ENCODE data around the gene GALNT9.
"Not testable (repeated sequence)": the region's sequence is repeated elsewhere in the genome, so short reads cannot be mapped to it uniquely, and the experiment has no call there.

GALNT9 gene

DNA sequence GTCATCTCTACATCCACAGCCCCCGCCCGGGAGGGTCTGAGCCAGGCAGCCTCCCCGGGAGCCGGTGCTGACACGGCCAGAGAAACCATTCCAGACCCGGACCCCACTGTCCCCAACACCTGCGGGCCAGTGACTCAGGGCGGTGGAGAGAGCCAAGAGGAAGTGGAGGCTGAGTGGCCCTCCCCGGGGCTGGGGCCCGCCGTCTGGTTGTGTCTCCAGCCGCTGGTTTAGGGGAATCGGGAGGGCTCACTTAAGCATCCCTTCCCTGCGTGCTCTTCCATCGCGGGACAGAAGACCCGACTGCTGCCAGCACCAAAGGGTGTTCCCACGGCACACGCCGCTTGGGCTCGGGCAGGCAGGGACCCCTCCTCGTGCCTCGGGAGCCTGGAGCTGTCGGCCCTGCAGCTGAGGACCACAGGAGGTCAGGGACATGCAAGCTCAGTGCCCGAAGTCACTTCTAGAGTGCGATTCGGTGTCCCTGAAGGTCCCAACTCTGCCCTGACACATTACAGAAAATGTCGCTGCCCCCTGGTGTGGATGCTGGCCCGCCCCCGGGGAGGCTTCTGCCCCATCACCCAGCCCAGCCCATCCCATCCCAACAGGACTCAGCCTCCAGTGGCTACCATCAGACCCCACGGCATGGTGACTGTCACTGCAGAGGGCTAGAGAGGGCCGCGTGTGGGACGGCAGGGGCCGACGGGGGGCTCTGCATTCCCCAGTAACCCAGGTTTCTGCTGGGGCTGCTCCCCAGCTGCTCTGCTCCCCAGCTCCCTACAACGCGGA is 50.8 kb downstream of the GALNT9 start:
- DNase-seq (ENCODE audit: low read depth): no peak

DNA sequence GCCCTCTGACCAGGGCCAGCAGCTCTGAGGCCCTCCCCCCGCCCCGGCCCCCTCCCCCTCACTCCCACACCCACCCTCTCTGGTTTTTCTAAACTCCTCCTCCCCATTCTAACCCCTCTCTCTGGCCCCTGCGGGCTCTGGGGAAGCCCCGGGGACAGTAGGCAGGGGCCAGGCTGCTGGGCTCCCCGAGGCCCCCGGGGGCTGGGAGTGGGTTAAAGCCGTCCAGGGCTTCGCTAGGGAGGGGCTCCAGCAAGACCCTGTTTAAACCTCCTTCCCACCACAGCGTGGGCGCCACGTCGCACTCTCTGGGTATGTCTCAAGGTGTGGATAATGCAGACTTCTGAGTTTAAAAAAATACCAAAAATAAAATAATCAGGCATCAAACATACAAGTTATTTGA is 51.4 kb downstream of the GALNT9 start:
- no peak for DNase-seq (ENCODE audit: low read depth)

DNA sequence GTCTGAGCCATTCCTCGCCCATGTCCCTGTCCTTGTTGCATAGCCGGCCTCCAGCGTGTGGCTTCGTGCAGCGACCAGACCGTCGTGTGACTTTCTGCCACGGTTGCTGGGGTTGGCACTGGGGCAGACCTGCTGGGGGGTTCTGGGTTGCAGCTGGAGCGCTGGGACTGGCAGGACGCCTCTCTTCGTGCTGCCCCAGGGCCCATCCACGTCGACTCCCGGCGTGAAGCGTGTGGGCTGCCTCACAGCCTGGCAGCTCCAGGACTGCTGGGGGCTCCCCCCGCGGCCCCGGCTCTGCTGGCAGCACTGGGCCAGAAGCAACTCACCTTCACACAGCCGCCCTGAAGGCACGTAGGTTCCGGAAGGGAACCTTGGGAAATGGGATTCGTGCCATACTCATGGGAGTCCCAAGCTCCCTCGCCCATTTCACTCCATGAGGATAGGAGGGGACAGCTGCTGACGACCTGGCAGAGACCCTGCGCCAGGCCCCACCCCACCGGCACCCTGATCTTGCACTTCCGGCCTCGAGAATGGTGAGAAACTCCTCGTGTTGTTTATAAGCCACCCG is 51.9 kb downstream of the GALNT9 start:
- DNase-seq (ENCODE audit: low read depth): no peak

- DNase-seq (ENCODE audit: low read depth): no peak
These were observed 52.5 kb downstream of the GALNT9 start for GRCh38 chr12:132276827-132277373.

DNA sequence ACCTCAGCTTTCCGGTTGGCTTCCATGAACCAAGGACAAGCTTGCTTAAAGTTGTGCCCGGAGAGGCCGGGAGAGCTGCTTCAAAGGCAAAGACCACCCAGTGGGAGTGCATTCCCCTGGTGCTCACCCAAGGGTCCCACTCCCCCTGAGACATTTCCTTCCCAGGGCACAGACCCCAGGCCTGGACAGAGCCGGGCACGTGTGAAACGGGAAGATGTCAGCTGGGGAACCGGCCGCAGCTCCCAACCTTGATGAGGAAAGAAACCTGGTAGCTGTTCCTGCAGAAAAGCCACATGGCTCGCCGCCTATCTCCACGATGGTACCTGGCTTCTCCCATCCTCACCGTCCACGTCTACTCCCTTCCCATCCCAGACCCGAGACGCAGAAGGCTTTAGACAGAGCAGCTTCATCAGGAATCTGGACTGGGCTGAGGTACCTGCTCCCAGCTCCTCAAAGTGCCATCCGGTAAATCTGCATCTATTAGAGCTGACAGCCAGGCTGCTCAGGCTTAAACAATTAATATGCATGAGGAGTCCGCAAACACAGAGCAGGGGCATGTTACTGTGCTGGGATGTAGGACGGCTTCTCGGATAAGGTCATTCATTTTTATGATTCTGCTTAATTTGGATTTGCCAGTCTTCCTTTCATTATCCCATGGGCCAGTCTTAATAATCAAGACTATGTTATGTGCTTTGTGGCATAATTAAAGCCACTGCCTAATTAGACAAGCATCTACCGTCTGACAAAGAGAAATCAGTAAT is 53.1 kb downstream of the GALNT9 start:
- DNase-seq (ENCODE audit: low read depth): no peak

DNA sequence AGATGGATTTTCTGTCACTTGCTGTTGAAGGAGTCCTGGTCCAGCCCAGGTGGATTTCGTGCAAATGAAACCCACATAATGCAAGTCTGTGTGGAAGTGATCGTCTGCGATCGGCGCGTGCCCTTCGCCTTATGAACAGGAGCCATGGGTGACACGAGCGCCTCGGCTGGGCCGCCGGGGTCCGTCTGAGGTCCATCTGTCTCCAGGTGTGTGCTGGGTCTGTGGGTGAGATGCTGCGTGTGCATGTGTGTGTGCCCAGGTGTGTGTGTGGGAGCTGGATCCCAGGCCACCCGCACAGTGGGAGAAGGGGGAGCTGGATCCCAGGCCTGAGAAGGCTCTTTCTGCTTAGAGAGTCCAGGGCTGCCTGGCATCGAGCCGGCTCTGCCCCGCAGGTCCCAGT is 53.8 kb downstream of the GALNT9 start:
- no peak for DNase-seq (ENCODE audit: low read depth)

DNA sequence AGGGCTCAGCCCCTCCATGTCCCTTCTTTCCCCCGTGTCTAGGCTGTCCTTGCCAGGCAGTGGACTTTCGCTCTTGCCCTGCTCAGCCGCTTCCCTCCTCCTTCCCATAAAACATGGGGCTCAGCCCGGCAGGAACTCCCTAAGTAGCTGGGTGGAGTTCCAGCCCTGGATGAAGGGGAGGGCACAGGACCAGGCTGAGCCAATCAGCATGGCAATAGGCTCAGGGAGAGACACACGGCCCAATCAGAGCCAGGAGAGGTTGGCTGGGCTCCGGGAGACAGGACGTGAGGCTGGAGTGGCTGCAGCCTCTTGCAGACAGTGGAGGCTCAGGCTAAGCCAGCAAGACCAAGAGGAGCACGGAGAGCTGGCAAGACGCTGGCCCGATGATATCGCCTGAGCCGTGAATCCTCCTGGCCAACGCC is 54.3 kb downstream of the GALNT9 start:
- peak; percentile 15 for DNase-seq (ENCODE audit: low read depth)

- DNase-seq (ENCODE audit: low read depth): no peak
These were observed 55.4 kb downstream of the GALNT9 start for GRCh38 chr12:132273992-132274334.

- DNase-seq (ENCODE audit: low read depth): no peak
These were observed 56.7 kb downstream of the GALNT9 start for GRCh38 chr12:132272711-132273110.

DNA sequence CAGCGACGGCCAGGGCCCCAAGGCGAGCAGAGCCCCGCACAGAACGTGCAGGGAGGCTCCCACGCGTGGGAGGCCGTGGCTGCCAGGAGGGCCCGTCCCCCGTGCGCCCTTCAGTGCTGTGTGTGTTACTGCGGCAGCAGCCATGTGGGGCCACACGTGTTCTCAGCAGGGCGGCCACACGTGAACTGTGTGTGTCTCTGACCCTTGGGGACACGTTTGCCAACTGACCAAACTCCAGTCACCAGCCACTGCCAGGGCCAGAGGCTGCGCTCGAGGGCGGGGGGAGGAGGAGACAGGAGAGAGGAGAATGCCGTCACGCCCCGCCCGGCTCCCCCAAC is 57.7 kb downstream of the GALNT9 start:
- no peak for DNase-seq (ENCODE audit: low read depth)

- no peak for DNase-seq (ENCODE audit: low read depth)
These were observed 58.2 kb downstream of the GALNT9 start for GRCh38 chr12:132270969-132271754.

DNA sequence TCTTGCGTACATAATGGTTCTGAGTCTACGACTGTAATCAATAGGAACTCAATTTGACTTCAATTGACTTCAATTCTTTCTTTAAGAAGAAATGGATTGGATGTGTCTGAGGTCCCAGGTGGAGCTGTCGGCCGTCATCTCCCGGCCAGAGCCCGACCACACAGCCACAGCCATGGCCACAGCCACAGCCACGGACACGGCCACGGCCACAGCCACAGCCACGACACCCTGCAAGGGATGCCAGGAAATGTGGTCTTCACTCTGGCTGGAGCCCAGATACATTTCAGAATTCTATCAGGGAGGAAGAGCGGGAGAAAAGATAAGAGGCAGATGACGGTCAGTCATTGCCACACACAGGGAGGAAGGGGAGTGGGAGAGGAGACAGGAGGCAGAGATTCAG is 58.9 kb downstream of the GALNT9 start:
- DNase-seq (ENCODE audit: low read depth): no peak

DNA sequence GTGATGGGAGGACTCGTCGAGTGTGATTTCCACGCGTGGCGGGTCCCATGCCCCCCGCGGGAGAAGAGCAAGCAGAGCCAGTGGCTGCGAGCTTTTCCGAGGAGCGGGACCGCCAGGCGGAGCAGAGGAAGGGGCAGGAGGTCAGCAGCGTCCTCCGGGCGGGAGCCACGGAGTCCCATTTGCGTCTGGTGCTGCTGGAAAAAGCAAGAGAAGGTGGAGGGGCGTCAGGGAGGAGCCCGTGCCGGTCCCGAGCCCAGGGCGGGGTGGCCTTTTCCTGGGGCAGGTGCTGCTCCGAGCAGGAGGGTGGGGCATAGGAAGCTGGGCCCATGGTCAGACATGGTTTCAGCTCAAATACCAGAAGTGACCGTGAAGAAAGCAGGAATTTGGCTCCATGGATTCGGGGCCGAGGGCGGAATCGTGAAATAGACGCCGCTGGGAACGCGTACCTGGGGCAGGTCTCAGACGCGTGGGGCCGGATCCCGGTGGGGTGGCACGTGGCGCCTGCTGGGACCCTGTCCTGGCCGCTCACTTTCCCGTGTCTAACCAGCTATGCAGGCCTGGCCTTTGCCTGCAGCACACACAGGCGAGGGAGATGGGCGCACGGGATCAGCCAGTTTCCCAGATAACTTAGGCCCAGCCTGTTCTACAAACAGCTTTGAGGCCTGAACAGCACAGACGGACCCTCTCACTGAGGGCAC is 60.0 kb downstream of the GALNT9 start:
- DNase-seq (ENCODE audit: low read depth): no peak

GRCh38 chr12:132268674-132269073 is 60.7 kb downstream of the GALNT9 start:
- no peak for DNase-seq (ENCODE audit: low read depth)

GRCh38 chr12:132267873-132268272 is 61.5 kb downstream of the GALNT9 start:
- no peak for DNase-seq (ENCODE audit: low read depth)

DNA sequence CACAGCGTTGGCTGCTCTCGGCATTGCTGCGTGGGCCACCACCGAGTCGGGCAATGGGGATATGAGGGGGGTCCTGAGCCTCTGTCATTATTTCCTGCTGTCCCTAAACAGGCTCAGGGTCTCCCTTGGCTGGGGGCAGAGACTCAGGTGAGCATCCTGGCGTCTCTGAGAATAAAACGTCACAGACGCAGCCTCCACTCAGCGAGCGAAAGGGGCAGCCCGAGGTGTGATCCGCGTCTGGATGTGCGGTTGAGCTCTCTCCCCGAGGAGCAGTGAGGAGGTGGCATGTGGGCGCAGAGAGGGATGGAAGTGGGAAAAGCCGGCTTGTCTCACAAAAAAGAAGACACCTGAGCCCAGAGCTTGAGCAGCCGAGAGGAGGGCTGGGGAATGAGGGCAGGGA is 62.6 kb downstream of the GALNT9 start:
- DNase-seq (ENCODE audit: low read depth): no peak

DNA sequence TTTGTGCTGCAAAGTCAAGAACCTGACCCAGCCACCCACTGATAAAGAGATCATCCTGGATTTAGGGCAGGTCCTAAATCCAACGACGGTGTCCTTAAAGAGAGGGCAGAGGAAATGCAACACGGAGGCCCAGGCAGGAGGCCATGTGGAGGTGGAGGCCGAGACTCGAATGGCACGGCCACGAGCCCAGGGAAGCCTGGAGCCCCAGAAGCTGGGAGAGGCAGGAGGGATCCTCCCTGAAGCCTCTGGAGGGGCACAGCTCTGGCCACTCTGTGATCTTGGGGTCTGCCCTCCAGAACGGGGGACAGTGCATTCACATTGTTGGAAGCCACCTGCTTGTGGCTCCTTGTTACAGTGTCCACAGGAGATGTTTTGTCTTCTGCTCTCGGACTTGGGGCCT is 63.0 kb downstream of the GALNT9 start:
- DNase-seq (ENCODE audit: low read depth): no peak

GRCh38 chr12:132265822-132266221 is 63.6 kb downstream of the GALNT9 start:
- not testable (repeated sequence) for DNase-seq (ENCODE audit: low read depth)

GRCh38 chr12:132265056-132265800 is 64.2 kb downstream of the GALNT9 start:
- no peak for DNase-seq (ENCODE audit: low read depth)

DNA sequence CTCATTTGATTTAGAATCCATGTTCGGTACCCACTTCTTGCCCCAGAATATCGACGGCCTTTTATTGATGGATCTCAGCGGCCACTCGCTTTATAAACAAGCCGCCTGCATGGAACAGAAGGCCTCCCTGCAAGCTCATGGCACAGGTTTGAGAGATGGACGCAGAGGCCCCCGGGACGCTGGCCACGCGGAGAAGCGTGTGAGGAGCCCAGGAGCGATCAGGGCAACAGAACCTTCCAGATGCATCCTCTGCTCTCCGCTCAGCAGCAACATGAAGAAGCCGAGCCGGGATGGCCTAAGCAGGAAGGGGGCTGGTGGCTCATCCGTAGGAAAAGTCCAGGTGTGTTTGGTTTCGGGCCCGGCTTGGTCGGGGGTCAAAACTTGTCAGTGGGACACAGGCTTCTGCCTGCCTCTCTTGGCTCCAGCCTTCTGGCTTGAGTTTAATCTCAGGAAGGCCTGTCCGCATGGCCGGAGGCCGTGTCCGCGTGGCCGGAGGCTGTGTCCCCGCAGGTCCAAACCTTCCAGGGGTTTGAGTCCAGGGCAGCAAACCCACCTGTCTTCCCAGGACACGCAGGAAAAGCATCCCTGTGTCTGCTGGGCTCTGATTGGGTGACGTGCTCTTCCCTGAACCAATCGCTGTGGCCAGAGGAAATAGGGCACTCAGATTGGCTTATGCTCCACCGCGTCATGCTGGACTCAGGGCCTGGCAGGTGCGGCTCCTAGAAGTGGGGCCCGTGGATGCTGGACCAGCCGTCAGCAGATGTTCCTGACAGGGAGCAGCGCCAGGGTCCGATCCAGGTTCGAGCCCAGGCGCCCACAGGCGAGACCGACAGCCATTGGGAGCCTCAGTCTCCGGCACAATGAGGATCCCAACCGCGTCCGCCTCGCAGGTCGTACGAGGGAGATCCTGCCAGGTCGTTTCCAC is 65.0 kb downstream of the GALNT9 start:
- DNase-seq (ENCODE audit: low read depth): no peak

Measured in GM04504 (cell line).